K562 (cell line): ENCODE measurements around the gene SYNE2. TPM values are rescaled to one million over a fixed set of nuclear protein-coding genes. Genes with fewer than 3 reads are reported as not detected.

Source experiments
- ATAC-seq: fragments of 200-7000 bp; cut with Tn5 transposase; 3 replicates; pipeline ENCODE4 v1.9.1; 2020; ENCODE audit warnings: moderate library complexity
- BruUV-seq: library from RNA; stranded (reverse); fragments of 400-500 nt; replicated peaks from 2 replicates; lab custom pipeline; 2021; lab: Mats Ljungman, UMichigan
- CTCF ChIA-PET: fragments of 300-600 bp; formaldehyde crosslinking; extraction: SDS; loops from one replicate; lab custom pipeline; 2021; ENCODE audit warnings: low intra/inter-chr PET ratio; lab: Yijun Ruan, JAX
- POLR2A ChIA-PET: fragments of 300-600, 350-650 bp; sonication (Branson Sonifier 250); formaldehyde crosslinking; extraction: SDS; loops from one replicate; lab custom pipeline; 2021; ENCODE audit warnings: antibody characterized with exemption, inconsistent platforms; lab: Yijun Ruan, JAX
- DNase-seq, 4 experiments: peaks; one replicate each; pipeline versions ENCODE4 v3.0.0 to v3.0.0-alpha.2; 2011 to 2018; ENCODE audit warnings: low spot score in 3 of 4, mixed read lengths in 3 of 4; ENCODE audit errors: extremely low read depth in 1 of 4
- FAIRE-seq: peaks from 2 replicates; lab custom pipeline; 2011; peaks lifted over from hg19 to GRCh38; lab: Jason Lieb, UNC
- H2AFZ ChIP-seq: 2 replicates; pipeline ENCODE4 v1.6.0; 2011; ENCODE audit warnings: low read depth, low read length, control low read depth, inconsistent platforms
- H3K27ac ChIP-seq: fragments of 200-600 bp; 3 replicates; pipeline ENCODE4 v1.8.0; 2011; ENCODE audit warnings: low read depth, mild to moderate bottlenecking, control low read depth, inconsistent platforms, low read length, moderate library complexity, mixed read lengths; ENCODE audit errors: extremely low read depth
- H3K27me3 ChIP-seq, 2 experiments: fragments of 300-600 bp in 1 of 2; 2 replicates in 1 of 2; 3 replicates in 1 of 2; pipeline versions ENCODE4 v1.6.0 to v1.8.0; 2011; ENCODE audit warnings: inconsistent platforms in 2 of 2, low read length in 2 of 2, mild to moderate bottlenecking in 1 of 2, mixed read lengths in 1 of 2, moderate library complexity in 1 of 2; ENCODE audit not compliant: control insufficient read depth in 2 of 2, insufficient read depth in 2 of 2
- H3K36me3 ChIP-seq: fragments of 300-600 bp; 3 replicates; pipeline ENCODE4 v1.8.0; 2011; ENCODE audit warnings: mild to moderate bottlenecking, low read length, inconsistent platforms; ENCODE audit not compliant: control insufficient read depth, insufficient read depth
- H3K4me1 ChIP-seq, 2 experiments: fragments of 200-600 bp in 1 of 2; replicated peaks in 1 of 2; 2 replicates in 1 of 2; 3 replicates in 1 of 2; pipeline versions ENCODE4 v1.5.1 to v1.8.0; 2011; ENCODE audit warnings: inconsistent platforms in 2 of 2, low read length in 2 of 2, mild to moderate bottlenecking in 1 of 2, mixed read lengths in 1 of 2, moderate library complexity in 1 of 2; ENCODE audit not compliant: control insufficient read depth in 2 of 2, insufficient read depth in 2 of 2
- H3K4me2 ChIP-seq: 2 replicates; pipeline ENCODE4 v1.6.1; 2011; ENCODE audit warnings: low read length, control low read depth, inconsistent platforms, mixed read lengths; ENCODE audit not compliant: insufficient read depth
- H3K4me3 ChIP-seq: fragments of 200-600 bp; sonication (generic), shearing (Covaris generic); 2 replicates; pipeline ENCODE4 v1.5.1; 2016; ENCODE audit warnings: control low read depth, inconsistent platforms
- H3K79me2 ChIP-seq: fragments of 200-600 bp; 3 replicates; pipeline ENCODE4 v1.8.0; 2011; ENCODE audit warnings: low read length, inconsistent platforms; ENCODE audit not compliant: control insufficient read depth, insufficient read depth
- H3K9ac ChIP-seq, 2 experiments: 2 replicates each; pipeline versions ENCODE4 v1.6.0 to v1.6.1; 2011; ENCODE audit warnings: low read depth in 2 of 2, low read length in 2 of 2, control low read depth in 1 of 2, inconsistent platforms in 1 of 2, mild to moderate bottlenecking in 1 of 2, mixed read lengths in 1 of 2; ENCODE audit not compliant: insufficient read depth in 1 of 2
- H3K9me1 ChIP-seq: one replicate; pipeline ENCODE4 v1.6.0; 2011; ENCODE audit warnings: inconsistent platforms, mild to moderate bottlenecking, low read length, moderate library complexity; ENCODE audit not compliant: control insufficient read depth, insufficient read depth
- H3K9me3 ChIP-seq: replicated peaks from 2 replicates; pipeline ENCODE4 v1.5.1; 2011; ENCODE audit warnings: low read depth, low read length, inconsistent platforms; ENCODE audit not compliant: control insufficient read depth, insufficient read depth
- H4K20me1 ChIP-seq: replicated peaks from 2 replicates; pipeline ENCODE4 v1.6.1; 2011; ENCODE audit warnings: low read length, inconsistent platforms, mixed read lengths; ENCODE audit not compliant: control insufficient read depth, insufficient read depth
- CHD7 ChIP-seq: fragments of 200-600 bp; sonication (generic); IDR thresholded peaks from one replicate; pipeline ENCODE4 v1.6.1; 2012; ENCODE audit warnings: mild to moderate bottlenecking, low read depth, low read length, inconsistent platforms
- HCFC1 ChIP-seq: IDR thresholded peaks from 2 replicates; pipeline ENCODE4 v1.6.1; 2012; ENCODE audit warnings: low read depth, low read length, improper control_type of control experiment
- HIVEP1 ChIP-seq: fragments of 250-450 bp; sonication (Bioruptor Pico); IDR thresholded peaks from 2 replicates; pipeline ENCODE4 v1.4.0; 2020; ENCODE audit warnings: mild to moderate bottlenecking
- MAFF ChIP-seq: IDR thresholded peaks from 2 replicates; pipeline ENCODE4 v1.6.1; 2012; ENCODE audit warnings: low read length, improper control_type of control experiment
- MIER1 ChIP-seq: fragments of 450-650 bp; IDR thresholded peaks from 2 replicates; pipeline ENCODE4 v1.6.1; 2016; ENCODE audit warnings: antibody characterized with exemption, mild to moderate bottlenecking, low read depth
- NEUROD1 ChIP-seq: fragments of 150-350 bp; IDR thresholded peaks from 2 replicates; pipeline ENCODE4 v1.6.1; 2014; ENCODE audit warnings: borderline replicate concordance, low read length, low read depth; ENCODE audit not compliant: partially characterized antibody
- POLR2G ChIP-seq: fragments of 200-400 bp; formaldehyde crosslinking; IDR thresholded peaks from 2 replicates; pipeline ENCODE4 v1.6.1; 2017; ENCODE audit warnings: low read depth, mild to moderate bottlenecking, antibody characterized with exemption, low read length, moderate library complexity
- TFAM ChIP-seq: fragments of 250-450 bp; sonication (Bioruptor Pico); conservative IDR thresholded peaks from 2 replicates; pipeline ENCODE4 v1.5.0; 2021; ENCODE audit warnings: mild to moderate bottlenecking, moderate library complexity
- ZBED1 ChIP-seq: IDR thresholded peaks from 2 replicates; pipeline ENCODE4 v1.6.1; 2014
- ZNF140 ChIP-seq: fragments of 250-450 bp; sonication (Bioruptor Pico); IDR thresholded peaks from 2 replicates; pipeline ENCODE4 v1.8.0; 2021; ENCODE audit warnings: moderate library complexity, mild to moderate bottlenecking, inconsistent platforms
- WGBS: fragments of 100-300 bp; shearing (Covaris generic); methylation state at CpG from one replicate; pipeline ENCODE4 v1.1.6; 2016; ENCODE audit warnings: low coverage, mixed read lengths; ENCODE audit not compliant: insufficient coverage; ENCODE audit errors: missing lambda C conversion rate; 5-methylcytosine and 5-hydroxymethylcytosine counted together
- in situ Hi-C: fragments of 300-500 bp; cut with MboI; formaldehyde crosslinking; loops from 4 replicates; pipeline ENCODE4 v1.15.0; 2018; ENCODE audit warnings: inconsistent platforms, mixed read lengths
- intact Hi-C: fragments of 100-400 bp; cut with micrococcal nuclease; formaldehyde crosslinking; loops from 2 replicates; pipeline ENCODE4 v1.14.2; 2022
- polyA plus RNA-seq, 8 experiments: library from polyadenylated mRNA; depleted of rRNA in 4 of 8; stranded (reverse) in 5 of 8; unstranded in 3 of 8; fragments of >200 nt; fragmentation: Nextera tagmentation in 2 of 8; fragmentation: Illumina TruSeq in 1 of 8; extraction: Ambion mirVana in 2 of 8; extraction: Trizol in 1 of 8; gene quantifications; 2 replicates each; pipeline versions ENCODE4 v1.2.1 to v1.2.3, GENCODE V29; 2011 to 2014; ENCODE audit warnings: inconsistent platforms in 1 of 8, missing spikeins in 1 of 8
- total RNA-seq, 7 experiments: library from RNA; depleted of rRNA in 6 of 7; stranded (reverse); fragments of >200 nt in 6 of 7; fragmentation: Illumina TruSeq in 2 of 7; extraction: Trizol in 2 of 7; gene quantifications; 2 replicates each; pipeline versions ENCODE4 v1.2.1 to v1.2.3, GENCODE V29; 2011 to 2021; ENCODE audit warnings: low replicate concordance in 1 of 7

The SYNE2 gene
- total and polyA plus RNA-seq, 9 of the 15 experiments (the other 6 are each of a cell fraction or from before 2014, with no cell fraction given), result 0.06 to 0.53 (median 0.11) TPM

GRCh38 chr14:64235652-64236640 lies 383.1 kb downstream of the SYNE2 start:
- H4K20me1 ChIP-seq, result no peaks in the 10 kb centered on the region
- H3K79me2 ChIP-seq, result no peaks in the 10 kb centered on the region
- DNase-seq, result no peak
- no peak overlapping the region for H3K4me2 ChIP-seq
- no TSS peak for BruUV-seq
- 35% methylated on average over 11 of the region's 13 CpGs for WGBS
- H2AFZ ChIP-seq, result no peak overlapping the region
- ChIA-PET CTCF (no interaction called here), POLR2A (interaction anchor here (0.5 to 1.1 kb wide), 3 partner anchors 10 to 103 kb away, joined by 3 to 4 read pairs (median 3); no protein-coding TSS in a partner anchor)
- FAIRE-seq, result no peak
- no peak overlapping the region for H3K9ac ChIP-seq
- in situ Hi-C loops (no loop called here), intact Hi-C loops (no loop called here)
- no peaks in the 10 kb centered on the region for H3K9me3 ChIP-seq
- no peak overlapping the region for H3K27ac ChIP-seq
- ATAC-seq, result no peak
- H3K4me1 ChIP-seq, result no peaks in the 10 kb centered on the region
- H3K9me1 ChIP-seq, result no peaks in the 10 kb centered on the region
- H3K4me3 ChIP-seq, result no peak overlapping the region
- H3K36me3 ChIP-seq, result no peaks in the 10 kb centered on the region
- H3K27me3 ChIP-seq, result no peaks in the 10 kb centered on the region; a peak in 1 of 5 replicates
- TF ChIP-seq MAFF (no peak), ZNF140 (no peak), MIER1 (no peak), HIVEP1 (CRISPR knock-in tag) (no peak), POLR2G (no peak), HCFC1 (no peak), NEUROD1 (no peak), CHD7 (no peak), TFAM (no peak), ZBED1 (no peak)
